Osteoblast (primary cell): Measurements from ENCODE around the gene MNT. TPM values are rescaled to one million over a fixed set of nuclear protein-coding genes. Genes with fewer than 3 reads are reported as not detected.

Experiments used
- DNase-seq: peaks from one replicate; pipeline ENCODE4 v3.0.0; 2011; ENCODE audit warnings: low spot score, mixed read lengths; ENCODE audit not compliant: insufficient read length; ENCODE audit errors: missing footprints
- H2AFZ ChIP-seq: 2 replicates; pipeline ENCODE4 v1.6.0; 2011; ENCODE audit warnings: mild to moderate bottlenecking, low read length
- H3K27ac ChIP-seq: 2 replicates; pipeline ENCODE4 v1.5.1; 2011; ENCODE audit warnings: mild to moderate bottlenecking, low read depth, low read length, moderate library complexity
- H3K27me3 ChIP-seq: 2 replicates; pipeline ENCODE4 v1.6.0; 2012; ENCODE audit warnings: mild to moderate bottlenecking, control low read depth, inconsistent platforms, low read length, moderate library complexity; ENCODE audit not compliant: insufficient read depth
- H3K36me3 ChIP-seq: 2 replicates; pipeline ENCODE4 v1.5.1; 2011; ENCODE audit warnings: mild to moderate bottlenecking, low read length, control low read depth, moderate library complexity; ENCODE audit not compliant: insufficient read depth
- H3K4me1 ChIP-seq: 2 replicates; pipeline ENCODE4 v1.5.1; 2011; ENCODE audit warnings: mild to moderate bottlenecking, low read length, control low read depth, moderate library complexity; ENCODE audit not compliant: insufficient read depth
- H3K4me2 ChIP-seq: 2 replicates; pipeline ENCODE4 v1.6.0; 2011; ENCODE audit warnings: mild to moderate bottlenecking, low read length; ENCODE audit not compliant: insufficient read depth
- H3K4me3 ChIP-seq: fragments of 200-600 bp; sonication (generic); 3 replicates; pipeline ENCODE4 v1.5.1; 2012; ENCODE audit warnings: mild to moderate bottlenecking, low read length, inconsistent platforms; ENCODE audit not compliant: insufficient read depth
- H3K79me2 ChIP-seq: 2 replicates; pipeline ENCODE4 v1.6.0; 2012; ENCODE audit warnings: mild to moderate bottlenecking, low read length, control low read depth, inconsistent platforms; ENCODE audit not compliant: insufficient read depth
- H3K9me3 ChIP-seq: 2 replicates; pipeline ENCODE4 v1.5.1; 2011; ENCODE audit warnings: low read depth, low read length, control low read depth
- H4K20me1 ChIP-seq: 2 replicates; pipeline ENCODE4 v1.6.0; 2012; ENCODE audit warnings: mild to moderate bottlenecking, low read length, control low read depth; ENCODE audit not compliant: insufficient read depth
- CTCF ChIP-seq: IDR thresholded peaks from 2 replicates; pipeline ENCODE4 v1.5.1; 2011; ENCODE audit warnings: mild to moderate bottlenecking, low read depth, low read length, moderate library complexity; ENCODE audit errors: extremely low read depth
- total RNA-seq: library from RNA; depleted of rRNA; stranded (reverse); fragments of >200 nt; gene quantifications from 2 replicates; pipeline ENCODE4 v1.2.3, GENCODE V29; 2012

Gene MNT
- total RNA-seq, 1 donor = 12.3 TPM

GRCh38 chr17:2362881-2363280, 38.0 kb downstream of the MNT start:
- Histone ChIP-seq H2AFZ (no peak overlapping the region), H3K9me3 (no peaks in the 10 kb centered on the region), H3K27ac (no peak overlapping the region), H3K4me2 (no peak overlapping the region), H3K4me1 (peaks cover 10% of the 10 kb centered on the region), H3K4me3 (no peak overlapping the region), H3K27me3 (no peaks in the 10 kb centered on the region), H4K20me1 (peaks cover 20% of the 10 kb centered on the region), H3K36me3 (peaks cover 4% of the 10 kb centered on the region), H3K79me2 (no peaks in the 10 kb centered on the region)
- no peak for TF ChIP-seq CTCF
- DNase-seq = peak; percentile 54

GRCh38 chr17:2362416-2362815, 38.4 kb downstream of the MNT start:
- TF ChIP-seq CTCF = no peak
- Histone ChIP-seq H3K79me2 (no peaks in the 10 kb centered on the region), H2AFZ (no peak overlapping the region), H3K4me3 (no peak overlapping the region), H3K9me3 (no peaks in the 10 kb centered on the region), H3K4me1 (peaks cover 10% of the 10 kb centered on the region), H3K4me2 (no peak overlapping the region), H4K20me1 (peaks cover 21% of the 10 kb centered on the region), H3K27me3 (no peaks in the 10 kb centered on the region), H3K36me3 (peaks cover 4% of the 10 kb centered on the region), H3K27ac (no peak overlapping the region)
- peak; percentile 23 for DNase-seq

GRCh38 chr17:2362016-2362415, 38.8 kb downstream of the MNT start:
- peaks cover 4% of the 10 kb centered on the region for H3K36me3 ChIP-seq
- no peaks in the 10 kb centered on the region for H3K79me2 ChIP-seq
- no peak overlapping the region for H3K4me2 ChIP-seq
- peak; percentile 50 for DNase-seq
- no peak overlapping the region for H3K27ac ChIP-seq
- H3K27me3 ChIP-seq = no peaks in the 10 kb centered on the region
- H3K4me1 ChIP-seq = peaks cover 10% of the 10 kb centered on the region
- H3K4me3 ChIP-seq = no peak overlapping the region
- no peaks in the 10 kb centered on the region for H3K9me3 ChIP-seq
- peaks cover 24% of the 10 kb centered on the region for H4K20me1 ChIP-seq
- H2AFZ ChIP-seq = no peak overlapping the region
- TF ChIP-seq CTCF = no peak

GRCh38 chr17:2361010-2361760, 39.7 kb downstream of the MNT start:
- Histone ChIP-seq H3K79me2 (no peaks in the 10 kb centered on the region), H2AFZ (no peak overlapping the region), H4K20me1 (peaks cover 27% of the 10 kb centered on the region), H3K4me1 (peaks cover 10% of the 10 kb centered on the region), H3K4me2 (no peak overlapping the region), H3K36me3 (peaks cover 4% of the 10 kb centered on the region), H3K27ac (no peak overlapping the region), H3K9me3 (no peaks in the 10 kb centered on the region), H3K27me3 (no peaks in the 10 kb centered on the region), H3K4me3 (no peak overlapping the region)
- peak; percentile 67 for DNase-seq
- TF ChIP-seq CTCF = no peak
